Activated naive CD8-positive, alpha-beta T cell treated with anti-CD3 and anti-CD28 coated beads, Interleukin-2, amount 50 U/mL, for 24 hours (primary cell): ENCODE data around the gene MROH2A.

ENCODE experiments used
- ATAC-seq: fragments of 150-1000 bp; cut with Tn5 transposase; one replicate; pipeline ENCODE4 v1.10.0; 2021
- DNase-seq: peaks from one replicate; pipeline ENCODE4 v3.0.0; 2021
- H3K27ac Mint-ChIP-seq: one replicate; pipeline ENCODE4 v1.8.0; 2021; ENCODE audit warnings: mild to moderate bottlenecking, mixed read lengths
- H3K27me3 Mint-ChIP-seq: one replicate; pipeline ENCODE4 v1.8.0; 2021; ENCODE audit warnings: mixed read lengths
- H3K36me3 Mint-ChIP-seq: one replicate; pipeline ENCODE4 v1.8.0; 2021; ENCODE audit warnings: low read depth, mixed read lengths
- H3K4me1 Mint-ChIP-seq: one replicate; pipeline ENCODE4 v1.8.0; 2021; ENCODE audit warnings: mixed read lengths
- H3K4me3 Mint-ChIP-seq: one replicate; pipeline ENCODE4 v1.8.0; 2021; ENCODE audit warnings: mild to moderate bottlenecking, moderate library complexity, mixed read lengths
- H3K9me3 Mint-ChIP-seq: one replicate; pipeline ENCODE4 v1.8.0; 2021; ENCODE audit warnings: mixed read lengths

The MROH2A gene

DNA sequence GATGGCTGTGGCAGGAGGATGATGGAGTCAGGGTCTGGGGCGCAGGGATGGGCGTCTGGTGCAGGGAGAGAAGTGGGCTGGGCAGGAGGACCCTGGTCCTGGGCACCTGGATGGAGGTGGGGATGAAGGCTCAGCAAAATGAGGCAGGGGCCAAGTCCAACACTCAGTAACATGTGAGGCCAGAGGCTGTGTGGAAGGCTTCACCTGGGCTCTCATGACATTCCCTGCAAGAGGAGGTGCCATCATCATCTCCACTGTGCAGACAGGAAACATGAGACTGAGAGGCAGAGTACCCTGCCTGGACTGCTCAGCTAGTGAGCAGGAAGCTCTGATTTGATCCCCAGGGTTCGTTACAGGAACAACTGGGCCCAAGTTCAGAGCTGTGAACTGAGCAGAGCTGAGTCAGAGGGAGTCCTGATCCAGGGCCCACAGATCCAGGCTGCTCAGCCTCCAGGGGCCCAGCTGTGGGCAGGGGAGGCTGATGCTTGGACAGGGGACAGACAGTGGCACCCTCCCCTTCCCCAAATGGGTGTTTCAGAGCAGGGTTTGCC is 39.3 kb downstream of the MROH2A start:
- Mint-ChIP-seq H3K27ac (no peak overlapping the region), H3K9me3 (no peaks in the 10 kb centered on the region), H3K27me3 (peaks cover 3% of the 10 kb centered on the region), H3K4me3 (no peak overlapping the region), H3K4me1 (no peaks in the 10 kb centered on the region), H3K36me3 (no peaks in the 10 kb centered on the region)
- DNase-seq (no peak), ATAC-seq (no peak)

DNA sequence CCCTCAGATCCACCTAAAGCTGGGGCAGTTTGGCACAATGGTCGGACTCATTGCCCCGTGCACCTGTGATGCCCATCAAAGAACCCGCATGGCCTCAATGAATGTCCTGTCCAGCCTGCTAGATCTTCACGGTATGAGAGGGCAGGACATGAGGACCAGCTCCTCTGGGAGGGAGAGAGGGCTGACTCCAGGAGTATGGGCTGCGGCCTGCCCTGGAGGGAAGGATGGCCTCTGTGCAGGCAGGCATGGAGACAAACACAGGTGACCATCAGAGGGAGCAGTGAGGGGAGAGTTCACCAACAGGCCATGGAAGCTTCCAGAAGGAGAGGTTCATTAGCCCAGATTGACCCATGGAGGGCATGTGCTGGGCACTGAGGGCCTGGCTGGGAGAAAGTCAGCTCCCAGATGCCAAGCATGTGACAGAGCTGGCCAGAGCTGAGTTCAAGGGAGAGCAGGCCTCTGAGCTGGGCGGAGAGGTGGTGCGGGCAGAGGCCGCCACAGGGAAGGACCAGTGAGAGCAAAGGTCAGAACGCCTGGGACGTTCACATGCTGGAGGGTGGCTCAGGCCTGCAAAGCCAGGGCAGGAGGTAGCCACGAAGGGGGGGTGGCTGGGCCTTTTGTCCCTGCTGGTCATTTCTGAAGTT is 40.0 kb downstream of the MROH2A start:
- DNase-seq = no peak
- Mint-ChIP-seq H3K4me3 (no peak overlapping the region), H3K36me3 (no peaks in the 10 kb centered on the region), H3K27me3 (peaks cover 3% of the 10 kb centered on the region), H3K9me3 (no peaks in the 10 kb centered on the region), H3K4me1 (no peaks in the 10 kb centered on the region), H3K27ac (no peak overlapping the region)
- no peak for ATAC-seq

DNA sequence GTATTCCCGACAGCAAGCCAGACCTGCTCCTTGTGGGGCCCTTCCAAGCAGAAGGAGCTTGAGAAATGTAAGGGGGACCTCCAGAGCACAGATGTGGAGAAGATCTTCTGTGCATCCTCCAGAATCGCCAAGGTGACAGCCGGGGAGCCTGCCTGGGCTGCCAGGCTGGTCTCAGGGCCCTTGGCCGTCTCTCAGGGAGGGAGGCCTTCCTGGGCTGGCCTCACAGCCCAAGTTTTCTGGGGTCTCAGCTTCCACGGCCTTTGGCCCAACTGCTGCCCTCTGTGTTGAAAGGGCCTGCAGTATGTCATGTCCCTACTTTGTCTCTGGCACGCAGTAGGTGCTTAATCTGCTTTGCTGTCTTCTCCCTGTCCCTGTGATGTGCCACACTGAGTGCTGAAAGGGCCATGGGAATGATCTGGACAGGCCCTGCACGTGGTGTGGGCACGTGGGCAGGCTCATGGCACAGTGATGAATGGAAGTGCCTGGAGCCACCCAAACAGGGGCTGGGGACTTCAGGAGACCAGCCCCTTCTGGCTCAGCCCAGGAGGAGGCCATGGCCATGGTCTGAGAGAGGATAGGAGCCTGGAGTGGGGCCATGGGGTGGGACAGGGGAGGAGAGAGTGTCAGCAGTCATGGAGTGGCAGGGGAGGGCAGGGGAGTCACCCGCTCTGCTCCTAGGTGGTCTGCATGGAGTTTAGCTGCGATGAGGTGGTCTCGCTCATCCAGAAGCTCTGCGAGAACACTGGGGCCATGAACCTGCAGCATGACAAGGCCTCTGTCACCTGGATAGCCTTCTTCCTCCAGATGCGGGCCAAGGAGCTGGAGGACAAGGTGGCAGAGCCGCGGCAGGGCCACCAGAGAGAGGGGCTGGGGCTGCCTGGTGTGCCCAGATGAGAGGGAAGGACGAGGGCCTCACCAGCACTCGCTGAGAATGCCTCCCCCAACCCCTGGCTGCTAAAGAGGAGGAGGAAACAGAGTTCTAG is 40.8 kb downstream of the MROH2A start:
- DNase-seq = no peak
- no peaks in the 10 kb centered on the region for H3K36me3 Mint-ChIP-seq
- H3K4me3 Mint-ChIP-seq = no peak overlapping the region
- no peaks in the 10 kb centered on the region for H3K4me1 Mint-ChIP-seq
- no peak for ATAC-seq
- H3K27ac Mint-ChIP-seq = no peak overlapping the region
- H3K9me3 Mint-ChIP-seq = no peaks in the 10 kb centered on the region
- peaks cover 3% of the 10 kb centered on the region for H3K27me3 Mint-ChIP-seq

GRCh38 chr2:233819884-233820773 is 42.0 kb downstream of the MROH2A start:
- Mint-ChIP-seq H3K36me3 (no peaks in the 10 kb centered on the region), H3K4me3 (no peak overlapping the region), H3K27ac (no peak overlapping the region), H3K9me3 (no peaks in the 10 kb centered on the region), H3K27me3 (peaks cover 3% of the 10 kb centered on the region), H3K4me1 (no peaks in the 10 kb centered on the region)
- ATAC-seq = no peak
- DNase-seq = no peak

- DNase-seq (no peak), ATAC-seq (no peak)
- no peak overlapping the region for H3K4me3 Mint-ChIP-seq
- no peaks in the 10 kb centered on the region for H3K4me1 Mint-ChIP-seq
- H3K36me3 Mint-ChIP-seq = no peaks in the 10 kb centered on the region
- peaks cover 5% of the 10 kb centered on the region for H3K27me3 Mint-ChIP-seq
- H3K27ac Mint-ChIP-seq = no peak overlapping the region
- H3K9me3 Mint-ChIP-seq = no peaks in the 10 kb centered on the region
These were observed 42.6 kb downstream of the MROH2A start for GRCh38 chr2:233820774-233821105.

GRCh38 chr2:233821196-233821595 is 43.1 kb downstream of the MROH2A start:
- no peak overlapping the region for H3K27ac Mint-ChIP-seq
- no peaks in the 10 kb centered on the region for H3K36me3 Mint-ChIP-seq
- DNase-seq = no peak
- no peaks in the 10 kb centered on the region for H3K9me3 Mint-ChIP-seq
- H3K4me1 Mint-ChIP-seq = no peaks in the 10 kb centered on the region
- no peak for ATAC-seq
- no peak overlapping the region for H3K4me3 Mint-ChIP-seq
- H3K27me3 Mint-ChIP-seq = peaks cover 7% of the 10 kb centered on the region

DNA sequence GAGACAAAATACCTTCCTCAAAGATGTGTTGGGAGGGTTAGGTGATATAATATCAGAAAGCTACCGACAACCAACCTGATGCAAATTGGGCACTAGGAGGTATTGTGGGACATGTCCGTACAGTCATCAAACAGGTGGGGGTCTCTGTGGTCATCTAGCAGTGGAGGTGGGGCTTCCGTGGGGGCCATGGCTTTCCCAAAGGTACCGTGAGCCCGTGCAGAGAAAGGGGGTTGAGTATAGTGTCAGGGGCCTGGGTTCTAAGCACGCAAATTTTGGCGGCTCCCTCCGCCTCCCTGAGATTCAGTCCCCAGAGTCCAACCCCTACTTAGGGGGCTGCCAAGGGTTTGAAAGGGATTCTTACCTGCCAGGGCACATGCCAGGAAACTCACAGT is 43.6 kb downstream of the MROH2A start:
- DNase-seq (no peak), ATAC-seq (no peak)
- H3K9me3 Mint-ChIP-seq = no peaks in the 10 kb centered on the region
- no peak overlapping the region for H3K27ac Mint-ChIP-seq
- H3K36me3 Mint-ChIP-seq = no peaks in the 10 kb centered on the region
- no peaks in the 10 kb centered on the region for H3K4me1 Mint-ChIP-seq
- H3K4me3 Mint-ChIP-seq = no peak overlapping the region
- H3K27me3 Mint-ChIP-seq = peaks cover 8% of the 10 kb centered on the region

GRCh38 chr2:233822101-233822771 is 44.1 kb downstream of the MROH2A start:
- Mint-ChIP-seq H3K9me3 (no peaks in the 10 kb centered on the region), H3K4me3 (no peak overlapping the region), H3K27me3 (peaks cover 8% of the 10 kb centered on the region), H3K36me3 (no peaks in the 10 kb centered on the region), H3K4me1 (no peaks in the 10 kb centered on the region), H3K27ac (no peak overlapping the region)
- ATAC-seq (no peak), DNase-seq (no peak)

DNA sequence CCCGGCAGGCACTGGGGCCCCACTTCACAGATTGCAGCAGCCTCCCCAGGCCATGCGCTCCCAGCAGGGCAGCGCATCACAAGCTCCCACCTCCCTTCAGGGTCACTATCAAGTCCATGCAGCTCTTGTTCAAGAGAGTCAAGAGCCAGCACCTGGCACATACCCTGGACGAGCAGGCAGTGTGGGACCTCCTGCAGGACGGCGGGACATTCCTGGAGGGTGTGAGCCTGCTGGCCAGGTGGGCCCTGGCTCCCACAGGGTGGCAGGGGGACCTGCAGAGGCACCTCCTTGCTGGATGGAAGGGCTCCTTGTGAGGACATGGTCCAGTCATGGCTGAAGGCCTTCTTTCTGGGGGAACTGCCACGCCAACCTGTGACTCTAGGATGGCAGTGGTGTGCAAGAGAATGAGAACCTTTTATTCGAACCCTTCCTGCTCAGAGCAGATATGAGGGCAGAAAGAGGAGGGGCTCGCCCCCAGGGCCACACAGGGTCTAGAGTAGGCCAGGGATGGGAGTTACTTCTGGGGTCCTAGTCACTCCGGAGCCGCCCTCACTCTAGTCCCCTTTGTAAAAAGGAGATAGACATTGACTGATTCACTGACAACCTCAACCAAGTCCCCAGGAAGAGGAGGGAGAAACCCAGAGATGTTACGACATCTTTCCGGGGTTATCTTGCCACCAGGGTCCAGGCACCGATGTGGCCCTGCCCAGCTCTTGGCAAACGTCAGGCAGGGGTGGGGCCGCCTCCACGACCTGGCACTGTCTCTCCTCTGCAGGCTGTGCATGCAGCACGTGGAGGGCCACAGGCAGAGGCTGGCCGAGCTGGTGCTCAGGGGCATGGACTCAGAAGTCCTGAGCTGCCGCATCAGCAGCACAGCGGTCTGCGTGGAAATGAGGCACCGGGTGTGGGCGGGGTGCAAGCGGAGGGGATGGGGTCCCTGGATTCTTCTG is 44.9 kb downstream of the MROH2A start:
- H3K27ac Mint-ChIP-seq = no peak overlapping the region
- no peaks in the 10 kb centered on the region for H3K9me3 Mint-ChIP-seq
- H3K27me3 Mint-ChIP-seq = peaks cover 6% of the 10 kb centered on the region
- no peaks in the 10 kb centered on the region for H3K36me3 Mint-ChIP-seq
- ATAC-seq (no peak), DNase-seq (no peak)
- no peak overlapping the region for H3K4me3 Mint-ChIP-seq
- no peaks in the 10 kb centered on the region for H3K4me1 Mint-ChIP-seq

DNA sequence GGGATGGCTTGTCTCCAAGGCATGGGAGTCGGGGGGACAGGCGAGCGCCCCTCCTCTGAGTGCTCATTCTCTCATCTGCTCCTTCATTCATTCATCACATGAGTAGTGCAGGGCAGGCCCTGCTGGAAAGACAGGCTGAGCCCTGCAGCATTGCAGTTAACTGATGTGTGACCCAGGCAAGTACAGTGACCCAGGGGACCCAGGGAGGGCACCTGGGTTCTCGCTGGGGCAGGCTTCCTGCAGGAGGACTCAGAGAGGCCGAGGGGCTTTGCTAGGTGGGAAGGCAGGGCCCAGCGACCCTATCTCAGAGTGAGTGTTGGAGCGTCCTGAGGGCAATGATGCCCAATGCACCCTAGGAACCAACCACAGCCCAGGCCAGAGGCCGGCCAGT is 45.6 kb downstream of the MROH2A start:
- DNase-seq = no peak
- H3K27ac Mint-ChIP-seq = no peak overlapping the region
- H3K4me1 Mint-ChIP-seq = no peaks in the 10 kb centered on the region
- H3K9me3 Mint-ChIP-seq = no peaks in the 10 kb centered on the region
- H3K27me3 Mint-ChIP-seq = peaks cover 4% of the 10 kb centered on the region
- no peaks in the 10 kb centered on the region for H3K36me3 Mint-ChIP-seq
- H3K4me3 Mint-ChIP-seq = no peak overlapping the region
- ATAC-seq = no peak

GRCh38 chr2:233824373-233824772 is 46.2 kb downstream of the MROH2A start:
- Mint-ChIP-seq H3K4me3 (no peak overlapping the region), H3K4me1 (no peaks in the 10 kb centered on the region), H3K36me3 (no peaks in the 10 kb centered on the region), H3K27ac (no peak overlapping the region), H3K9me3 (no peaks in the 10 kb centered on the region), H3K27me3 (peaks cover 4% of the 10 kb centered on the region)
- ATAC-seq (no peak), DNase-seq (no peak)

- DNase-seq (no peak), ATAC-seq (no peak)
- H3K36me3 Mint-ChIP-seq = no peaks in the 10 kb centered on the region
- no peak overlapping the region for H3K4me3 Mint-ChIP-seq
- H3K27me3 Mint-ChIP-seq = peaks cover 4% of the 10 kb centered on the region
- no peaks in the 10 kb centered on the region for H3K9me3 Mint-ChIP-seq
- no peaks in the 10 kb centered on the region for H3K4me1 Mint-ChIP-seq
- no peak overlapping the region for H3K27ac Mint-ChIP-seq
These were observed 50.5 kb downstream of the MROH2A start for GRCh38 chr2:233828546-233829192.
